Measurements from ENCODE around the gene RTTN.

Gene RTTN

GRCh38 chr18:69963196-69963595 is 242.3 kb downstream of the RTTN start:
- H3K4me3 ChIP-seq (ENCODE audit: low read depth, low read length), result no peak overlapping the region
- DNase-seq (ENCODE audit: low read depth), result no peak
- TF ChIP-seq, protein P1, sequence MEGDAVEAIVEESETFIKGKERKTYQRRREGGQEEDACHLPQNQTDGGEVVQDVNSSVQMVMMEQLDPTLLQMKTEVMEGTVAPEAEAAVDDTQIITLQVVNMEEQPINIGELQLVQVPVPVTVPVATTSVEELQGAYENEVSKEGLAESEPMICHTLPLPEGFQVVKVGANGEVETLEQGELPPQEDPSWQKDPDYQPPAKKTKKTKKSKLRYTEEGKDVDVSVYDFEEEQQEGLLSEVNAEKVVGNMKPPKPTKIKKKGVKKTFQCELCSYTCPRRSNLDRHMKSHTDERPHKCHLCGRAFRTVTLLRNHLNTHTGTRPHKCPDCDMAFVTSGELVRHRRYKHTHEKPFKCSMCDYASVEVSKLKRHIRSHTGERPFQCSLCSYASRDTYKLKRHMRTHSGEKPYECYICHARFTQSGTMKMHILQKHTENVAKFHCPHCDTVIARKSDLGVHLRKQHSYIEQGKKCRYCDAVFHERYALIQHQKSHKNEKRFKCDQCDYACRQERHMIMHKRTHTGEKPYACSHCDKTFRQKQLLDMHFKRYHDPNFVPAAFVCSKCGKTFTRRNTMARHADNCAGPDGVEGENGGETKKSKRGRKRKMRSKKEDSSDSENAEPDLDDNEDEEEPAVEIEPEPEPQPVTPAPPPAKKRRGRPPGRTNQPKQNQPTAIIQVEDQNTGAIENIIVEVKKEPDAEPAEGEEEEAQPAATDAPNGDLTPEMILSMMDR (IDR thresholded peaks at IDR 0.05; ENCODE audit: control insufficient read depth, extremely low read depth, insufficient read depth), result no peak

GRCh38 chr18:69961718-69962117 is 243.8 kb downstream of the RTTN start:
- no peak for DNase-seq (ENCODE audit: low read depth)
- no peak overlapping the region for H3K4me3 ChIP-seq (ENCODE audit: low read depth, low read length)
- TF ChIP-seq, protein P1 (IDR thresholded peaks at IDR 0.05; ENCODE audit: control insufficient read depth, extremely low read depth, insufficient read depth), result no peak

GRCh38 chr18:69958422-69958821 is 247.1 kb downstream of the RTTN start:
- DNase-seq (ENCODE audit: low read depth), result no peak
- TF ChIP-seq, protein P1 (IDR thresholded peaks at IDR 0.05; ENCODE audit: control insufficient read depth, extremely low read depth, insufficient read depth), result no peak
- H3K4me3 ChIP-seq (ENCODE audit: low read depth, low read length), result no peak overlapping the region

GRCh38 chr18:69957747-69958146 is 247.7 kb downstream of the RTTN start:
- TF ChIP-seq, protein P1 (IDR thresholded peaks at IDR 0.05; ENCODE audit: control insufficient read depth, extremely low read depth, insufficient read depth), result no peak
- no peak overlapping the region for H3K4me3 ChIP-seq (ENCODE audit: low read depth, low read length)
- no peak for DNase-seq (ENCODE audit: low read depth)

GRCh38 chr18:69956665-69957620 is 248.5 kb downstream of the RTTN start:
- H3K4me3 ChIP-seq (ENCODE audit: low read depth, low read length), result no peak overlapping the region
- TF ChIP-seq, protein P1 (IDR thresholded peaks at IDR 0.05; ENCODE audit: control insufficient read depth, extremely low read depth, insufficient read depth), result no peak
- DNase-seq (ENCODE audit: low read depth), result no peak

DNA sequence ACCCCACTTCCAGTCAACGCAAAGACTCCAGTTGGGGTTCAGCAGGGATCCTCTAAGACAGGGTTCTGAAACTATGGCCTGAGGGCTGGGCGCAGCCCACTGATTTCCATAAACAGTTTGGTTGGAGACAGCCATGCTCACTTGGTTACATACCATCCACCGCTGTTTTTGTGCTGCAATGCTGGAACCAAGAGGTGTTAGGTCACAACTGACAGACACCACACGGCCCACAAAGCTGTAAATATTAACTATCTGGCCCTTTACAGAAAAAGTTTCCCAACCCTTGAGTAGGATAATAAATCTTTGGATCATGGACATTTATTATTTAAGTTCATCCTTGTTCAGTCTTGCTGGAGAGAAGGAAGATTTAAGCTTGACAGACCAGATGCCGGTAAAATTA is 249.4 kb downstream of the RTTN start:
- TF ChIP-seq, protein P1 (IDR thresholded peaks at IDR 0.05; ENCODE audit: control insufficient read depth, extremely low read depth, insufficient read depth), result no peak
- no peak for DNase-seq (ENCODE audit: low read depth)
- no peak overlapping the region for H3K4me3 ChIP-seq (ENCODE audit: low read depth, low read length)
